Endothelial cell (in vitro differentiated cells): Measurements from ENCODE around the gene PAOX. TPM values are rescaled to one million over a fixed set of nuclear protein-coding genes. Genes with fewer than 3 reads are reported as not detected.

Source experiments
- DNase-seq: peaks from one replicate; pipeline ENCODE4 v3.0.0; 2021; ENCODE audit warnings: low spot score
- H3K27ac Mint-ChIP-seq: one replicate; pipeline ENCODE4 v1.8.0; 2021; ENCODE audit warnings: mixed read lengths, inconsistent platforms; ENCODE audit not compliant: unreplicated experiment
- H3K27me3 Mint-ChIP-seq: one replicate; pipeline ENCODE4 v1.8.0; 2021; ENCODE audit warnings: mild to moderate bottlenecking, moderate library complexity, mixed read lengths, inconsistent platforms; ENCODE audit not compliant: unreplicated experiment
- H3K36me3 Mint-ChIP-seq: one replicate; pipeline ENCODE4 v1.8.0; 2021; ENCODE audit warnings: mild to moderate bottlenecking, low read depth, mixed read lengths, inconsistent platforms; ENCODE audit not compliant: unreplicated experiment
- H3K4me1 Mint-ChIP-seq: one replicate; pipeline ENCODE4 v1.8.0; 2021; ENCODE audit warnings: mild to moderate bottlenecking, mixed read lengths, inconsistent platforms; ENCODE audit not compliant: unreplicated experiment
- H3K4me3 Mint-ChIP-seq: one replicate; pipeline ENCODE4 v1.8.0; 2021; ENCODE audit warnings: mild to moderate bottlenecking, mixed read lengths, inconsistent platforms; ENCODE audit not compliant: unreplicated experiment
- H3K9me3 Mint-ChIP-seq: one replicate; pipeline ENCODE4 v1.8.0; 2021; ENCODE audit warnings: mixed read lengths, inconsistent platforms; ENCODE audit not compliant: unreplicated experiment
- CTCF ChIP-seq: fragments of 200-600 bp; sonication (generic); IDR thresholded peaks from one replicate; pipeline ENCODE4 v1.5.0; 2021; ENCODE audit warnings: antibody characterized with exemption; ENCODE audit not compliant: unreplicated experiment
- total RNA-seq: library from RNA; stranded (reverse); fragmentation: NEBNext Ultra II Directional; extraction: Animal tissue kit (Norgen Biotek cat#: 25700); gene quantifications from one replicate; pipeline ENCODE4 v1.2.1, GENCODE V29; 2021; ENCODE audit not compliant: unreplicated experiment

PAOX gene
- total RNA-seq, 1 donor from 2014 or later: 6.6 TPM

- no peak for TF ChIP-seq CTCF
- no peak for DNase-seq
- no peak overlapping the region for H3K4me3 Mint-ChIP-seq
- no peak overlapping the region for H3K27ac Mint-ChIP-seq
- no peaks in the 10 kb centered on the region for H3K9me3 Mint-ChIP-seq
- peaks cover 4% of the 10 kb centered on the region for H3K27me3 Mint-ChIP-seq
- H3K4me1 Mint-ChIP-seq: no peaks in the 10 kb centered on the region
- H3K36me3 Mint-ChIP-seq: no peaks in the 10 kb centered on the region
Observed at GRCh38 chr10:133344236-133344635, 34.8 kb upstream of the PAOX start.

GRCh38 chr10:133346413-133346812 lies 32.6 kb upstream of the PAOX start:
- no peak overlapping the region for H3K4me3 Mint-ChIP-seq
- H3K36me3 Mint-ChIP-seq: no peaks in the 10 kb centered on the region
- H3K9me3 Mint-ChIP-seq: no peaks in the 10 kb centered on the region
- H3K4me1 Mint-ChIP-seq: no peaks in the 10 kb centered on the region
- TF ChIP-seq CTCF: no peak
- peaks cover 2% of the 10 kb centered on the region for H3K27me3 Mint-ChIP-seq
- H3K27ac Mint-ChIP-seq: no peak overlapping the region
- DNase-seq: no peak

- Mint-ChIP-seq H3K4me1 (no peaks in the 10 kb centered on the region), H3K36me3 (no peaks in the 10 kb centered on the region), H3K9me3 (no peaks in the 10 kb centered on the region), H3K27me3 (peaks cover 4% of the 10 kb centered on the region), H3K4me3 (no peak overlapping the region), H3K27ac (no peak overlapping the region)
- DNase-seq: no peak
- TF ChIP-seq CTCF: no peak
Observed at GRCh38 chr10:133347710-133348517, 31.1 kb upstream of the PAOX start.

- peaks cover 4% of the 10 kb centered on the region for H3K27me3 Mint-ChIP-seq
- H3K9me3 Mint-ChIP-seq: no peaks in the 10 kb centered on the region
- DNase-seq: no peak
- no peak for TF ChIP-seq CTCF
- H3K4me3 Mint-ChIP-seq: no peak overlapping the region
- peak overlapping the region; percentile 37 for H3K27ac Mint-ChIP-seq
- H3K4me1 Mint-ChIP-seq: no peaks in the 10 kb centered on the region
- no peaks in the 10 kb centered on the region for H3K36me3 Mint-ChIP-seq
Observed at GRCh38 chr10:133349160-133349568, 29.9 kb upstream of the PAOX start.

- peaks cover 4% of the 10 kb centered on the region for H3K27me3 Mint-ChIP-seq
- no peak overlapping the region for H3K27ac Mint-ChIP-seq
- DNase-seq: no peak
- no peaks in the 10 kb centered on the region for H3K4me1 Mint-ChIP-seq
- H3K36me3 Mint-ChIP-seq: no peaks in the 10 kb centered on the region
- no peaks in the 10 kb centered on the region for H3K9me3 Mint-ChIP-seq
- no peak overlapping the region for H3K4me3 Mint-ChIP-seq
- no peak for TF ChIP-seq CTCF
Observed at GRCh38 chr10:133349577-133350011, 29.5 kb upstream of the PAOX start.
